ENCODE measurements around the gene ENO2.

Gene ENO2

DNA sequence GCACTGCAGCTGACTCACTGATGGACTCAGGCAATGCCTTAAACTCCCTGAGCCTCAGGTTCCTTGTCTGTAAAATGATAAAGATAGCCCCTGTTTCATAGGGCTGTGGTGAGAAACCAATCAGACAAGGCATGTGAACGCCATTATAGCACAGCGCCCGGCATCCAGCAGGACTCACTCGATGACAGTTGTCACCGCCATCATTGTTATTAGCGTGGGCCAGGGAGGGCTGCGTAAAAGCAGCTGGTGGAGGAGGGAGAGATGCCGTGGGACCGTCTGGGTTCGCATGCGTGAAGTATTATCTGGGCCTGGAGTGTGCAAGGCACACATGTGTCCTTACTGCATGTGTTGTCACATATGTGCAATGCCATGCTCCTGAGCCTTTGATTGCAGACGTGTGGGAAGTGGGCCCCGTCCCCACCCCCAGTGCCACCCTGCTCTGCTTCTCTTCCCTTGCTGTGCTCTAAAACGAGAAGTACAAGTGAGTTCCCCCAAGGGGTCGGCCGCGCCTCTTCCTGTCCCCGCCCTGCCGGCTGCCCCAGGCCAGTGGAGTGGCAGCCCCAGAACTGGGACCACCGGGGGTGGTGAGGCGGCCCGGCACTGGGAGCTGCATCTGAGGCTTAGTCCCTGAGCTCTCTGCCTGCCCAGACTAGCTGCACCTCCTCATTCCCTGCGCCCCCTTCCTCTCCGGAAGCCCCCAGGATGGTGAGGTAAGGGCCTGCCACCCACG lies 36.6 kb downstream of the ENO2 start, which contains the start of gene PTPN6:
TSS of gene PTPN6 (plus strand) at position 546 of the 730 bp plus-strand sequence. CDS start at position 703, 157 bp downstream.
- DNase-seq = peak; percentile 88

DNA sequence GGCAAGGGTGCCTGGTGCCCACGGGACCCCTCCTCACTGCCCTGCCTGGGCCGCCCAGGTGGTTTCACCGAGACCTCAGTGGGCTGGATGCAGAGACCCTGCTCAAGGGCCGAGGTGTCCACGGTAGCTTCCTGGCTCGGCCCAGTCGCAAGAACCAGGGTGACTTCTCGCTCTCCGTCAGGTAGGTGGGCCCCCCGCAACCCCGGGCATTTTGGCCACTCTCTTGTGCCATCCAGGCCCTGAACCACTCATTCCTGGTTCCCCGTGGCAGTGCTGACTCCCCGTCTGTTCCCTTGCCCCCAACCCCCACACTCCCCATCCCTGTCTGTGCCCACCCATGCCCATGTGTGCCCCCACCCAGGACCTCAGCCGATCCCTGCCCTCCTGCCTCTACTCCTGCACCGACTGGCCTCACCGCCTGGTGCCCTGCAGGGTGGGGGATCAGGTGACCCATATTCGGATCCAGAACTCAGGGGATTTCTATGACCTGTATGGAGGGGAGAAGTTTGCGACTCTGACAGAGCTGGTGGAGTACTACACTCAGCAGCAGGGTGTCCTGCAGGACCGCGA lies 37.3 kb downstream of the ENO2 start:
- DNase-seq = no peak

GRCh38 chr12:6952121-6952862 lies 37.9 kb downstream of the ENO2 start:
- DNase-seq = peak; percentile 81

- peak; percentile 81 for DNase-seq
Observed at GRCh38 chr12:6952863-6953441, 38.6 kb downstream of the ENO2 start.

DNA sequence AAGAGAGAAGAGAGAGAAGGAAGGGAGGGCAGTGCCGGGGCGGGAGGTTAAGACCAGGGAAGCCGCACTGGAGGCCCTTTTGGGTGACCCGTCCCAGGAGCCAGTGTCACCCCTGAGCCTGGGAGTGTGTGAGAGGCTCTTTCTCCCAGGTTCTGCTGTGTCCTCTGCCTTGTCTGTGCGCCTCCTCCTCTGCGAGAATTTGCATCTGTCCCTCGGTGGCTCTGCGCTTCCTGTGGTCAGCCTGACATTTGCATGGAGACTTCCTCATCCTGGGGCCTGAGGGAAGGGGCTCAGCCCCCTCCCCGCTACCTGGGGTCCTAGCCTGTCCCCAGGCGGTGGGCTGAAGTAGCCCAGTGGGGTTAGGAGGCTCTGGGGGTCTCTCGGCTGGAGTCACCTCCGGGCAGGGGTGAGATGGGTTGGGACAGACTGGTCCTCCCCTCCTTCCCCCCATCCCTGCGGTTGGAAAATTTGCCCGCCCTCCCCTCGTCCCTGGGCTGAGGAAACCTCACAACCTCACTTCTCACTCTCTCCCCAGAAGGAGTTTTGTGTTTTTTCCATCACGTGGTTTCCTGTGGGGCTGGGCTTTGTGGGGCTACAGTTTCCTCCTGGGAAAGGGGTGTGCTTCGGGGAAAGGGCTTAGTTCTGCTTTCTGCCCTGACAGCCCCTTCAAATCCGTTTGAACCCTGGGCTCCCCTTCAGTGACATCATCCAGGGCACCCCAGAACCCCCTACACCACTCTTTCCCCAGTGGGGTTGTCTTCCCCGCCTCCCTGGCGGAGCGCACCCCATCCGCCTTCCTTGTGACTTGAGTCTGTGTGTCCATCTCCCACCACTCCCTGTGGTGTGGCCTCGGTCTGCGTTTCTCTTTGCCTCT lies 39.3 kb downstream of the ENO2 start:
- peak; percentile 90 for DNase-seq

DNA sequence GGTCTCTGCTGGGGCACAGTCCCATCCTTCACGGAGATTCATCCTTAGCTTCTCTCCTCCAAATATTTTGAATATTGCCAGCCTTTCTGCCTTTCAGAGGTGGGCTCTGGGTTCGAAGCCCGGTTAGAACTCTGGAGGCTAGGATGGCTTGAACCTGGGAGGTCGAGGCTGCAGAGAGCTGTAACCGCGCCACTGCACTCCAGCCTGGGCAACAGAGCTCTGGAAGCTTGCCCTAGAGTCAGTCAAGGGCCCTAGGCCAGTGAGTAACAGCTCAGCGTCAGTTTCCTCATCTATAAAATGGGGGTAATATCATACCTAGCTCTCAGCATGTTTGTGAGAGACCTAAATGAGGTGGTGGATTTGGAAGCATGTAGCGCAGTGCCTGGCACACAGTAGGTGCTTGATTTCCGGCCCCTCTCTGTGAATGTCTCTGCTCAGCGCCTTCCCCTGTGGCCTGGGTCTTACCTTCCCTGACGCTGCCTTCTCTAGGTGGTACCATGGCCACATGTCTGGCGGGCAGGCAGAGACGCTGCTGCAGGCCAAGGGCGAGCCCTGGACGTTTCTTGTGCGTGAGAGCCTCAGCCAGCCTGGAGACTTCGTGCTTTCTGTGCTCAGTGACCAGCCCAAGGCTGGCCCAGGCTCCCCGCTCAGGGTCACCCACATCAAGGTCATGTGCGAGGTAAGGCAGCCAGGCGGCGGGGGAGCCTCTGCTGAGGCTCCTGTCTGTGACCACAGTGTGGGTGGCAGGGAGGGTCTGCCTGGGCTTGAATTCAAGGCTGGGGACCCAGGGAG lies 40.1 kb downstream of the ENO2 start:
- peak; percentile 81 for DNase-seq

GRCh38 chr12:6955108-6956020 lies 41.0 kb downstream of the ENO2 start:
- DNase-seq = no peak

- DNase-seq = peak; percentile 80
Observed at GRCh38 chr12:6956021-6956727, 41.8 kb downstream of the ENO2 start.

- peak; percentile 74 for DNase-seq
Observed at GRCh38 chr12:6957151-6957701, 42.8 kb downstream of the ENO2 start.

GRCh38 chr12:6957741-6958608 lies 43.6 kb downstream of the ENO2 start:
- peak; percentile 75 for DNase-seq

GRCh38 chr12:6958609-6959057 lies 44.3 kb downstream of the ENO2 start:
- peak; percentile 74 for DNase-seq

- DNase-seq = peak; percentile 87
Observed at GRCh38 chr12:6959058-6959804, 44.9 kb downstream of the ENO2 start.

- no peak for DNase-seq
Observed at GRCh38 chr12:6959805-6960592, 45.6 kb downstream of the ENO2 start.

DNA sequence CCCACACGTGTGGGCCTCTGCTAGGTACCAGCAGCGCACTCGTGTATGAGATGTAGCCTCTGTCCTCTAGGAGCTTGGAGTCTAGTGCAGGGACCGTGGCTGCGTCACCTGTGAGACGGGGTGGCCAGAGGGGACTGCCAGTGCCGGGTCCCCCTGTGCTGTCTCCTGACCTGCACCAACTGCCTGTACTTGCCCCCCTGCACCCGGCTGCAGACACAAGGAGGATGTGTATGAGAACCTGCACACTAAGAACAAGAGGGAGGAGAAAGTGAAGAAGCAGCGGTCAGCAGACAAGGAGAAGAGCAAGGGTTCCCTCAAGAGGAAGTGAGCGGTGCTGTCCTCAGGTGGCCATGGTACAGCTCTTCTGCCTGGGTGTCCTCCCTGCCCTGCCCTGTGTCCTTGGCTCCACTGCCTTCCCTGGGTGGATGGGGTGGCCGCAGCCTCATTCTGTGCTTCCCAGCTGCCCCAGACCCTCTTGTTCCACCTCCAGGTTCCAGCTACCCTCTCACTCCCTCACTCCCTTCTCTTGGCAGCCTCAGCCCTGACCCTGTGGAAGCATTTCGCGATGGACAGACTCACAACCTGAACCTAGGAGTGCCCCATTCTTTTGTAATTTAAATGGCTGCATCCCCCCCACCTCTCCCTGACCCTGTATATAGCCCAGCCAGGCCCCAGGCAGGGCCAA lies 46.4 kb downstream of the ENO2 start:
- DNase-seq = peak; percentile 74

- DNase-seq = peak; percentile 96
Observed at GRCh38 chr12:6961278-6961694, 46.9 kb downstream of the ENO2 start.

- DNase-seq = peak; percentile 90
Observed at GRCh38 chr12:6961695-6962284, 47.4 kb downstream of the ENO2 start.

Measured in activated CD8-positive, alpha-beta memory T cell treated with anti-CD3 and anti-CD28 coated beads for 24 hours (primary cell).